ENCODE results near the gene CPPED1.

GRCh38 chr16:12766853-12767252, 36.8 kb downstream of the CPPED1 start:
- TF ChIP-seq CTCF (IDR thresholded peaks at IDR 0.05): no peak
- TF ChIP-seq EP300 (IDR thresholded peaks at IDR 0.05): no peak
- no peak for TF ChIP-seq POLR2AphosphoS5 (IDR thresholded peaks at IDR 0.05)
